CD4-positive, alpha-beta T cell treated with Interferon alpha-2 for 1 hour (primary cell): ENCODE results near the gene DHRSX.
"Not testable (repeated sequence)": the region's sequence is repeated elsewhere in the genome, so short reads cannot be mapped to it uniquely, and the experiment has no call there.

Experiments
- DNase-seq, 2 donors: peaks; one replicate each; pipeline ENCODE4 v3.0.0-alpha.2; 2020 to 2022

Gene DHRSX

GRCh38 chrX:2345562-2345961 lies 155.2 kb downstream of the DHRSX start:
- no peak for DNase-seq

DNA sequence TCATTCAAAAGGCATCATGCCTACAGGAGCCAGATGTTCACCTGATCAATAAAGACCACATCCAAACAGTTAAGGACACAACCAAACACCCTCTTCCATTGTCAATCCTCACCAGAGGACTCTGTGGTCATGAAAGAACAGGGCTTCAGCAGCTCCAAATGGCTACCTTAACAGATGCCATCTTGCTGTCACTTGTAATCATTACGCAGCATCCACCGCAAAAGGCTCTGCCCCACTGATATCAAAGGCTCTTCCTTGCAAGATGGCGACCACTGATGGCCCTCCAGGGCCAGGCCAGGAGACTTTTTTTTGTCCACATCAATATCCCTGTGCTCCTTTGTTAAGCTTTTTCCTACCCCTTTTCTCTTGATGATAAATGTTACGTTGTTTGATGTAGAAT lies 157.4 kb downstream of the DHRSX start:
- no peak for DNase-seq

DNA sequence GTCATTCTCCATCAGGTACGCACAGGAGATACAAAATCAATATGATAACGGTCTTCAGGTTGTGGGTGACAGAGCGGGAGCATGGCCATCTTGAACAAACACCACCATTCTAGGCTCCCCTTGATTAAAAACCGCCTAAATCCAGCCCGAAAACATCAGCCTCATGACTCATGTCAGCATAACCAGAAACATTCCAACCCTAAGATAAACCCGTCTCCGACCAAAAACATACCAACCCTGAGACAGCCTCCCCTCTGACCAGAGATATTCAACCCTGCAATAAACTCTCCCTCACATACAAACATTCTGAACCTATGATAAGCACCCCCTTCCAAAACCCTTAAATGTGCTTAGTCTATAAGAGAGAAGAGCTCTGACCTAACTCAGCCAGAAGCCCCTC lies 157.9 kb downstream of the DHRSX start:
- DNase-seq, result no peak

DNA sequence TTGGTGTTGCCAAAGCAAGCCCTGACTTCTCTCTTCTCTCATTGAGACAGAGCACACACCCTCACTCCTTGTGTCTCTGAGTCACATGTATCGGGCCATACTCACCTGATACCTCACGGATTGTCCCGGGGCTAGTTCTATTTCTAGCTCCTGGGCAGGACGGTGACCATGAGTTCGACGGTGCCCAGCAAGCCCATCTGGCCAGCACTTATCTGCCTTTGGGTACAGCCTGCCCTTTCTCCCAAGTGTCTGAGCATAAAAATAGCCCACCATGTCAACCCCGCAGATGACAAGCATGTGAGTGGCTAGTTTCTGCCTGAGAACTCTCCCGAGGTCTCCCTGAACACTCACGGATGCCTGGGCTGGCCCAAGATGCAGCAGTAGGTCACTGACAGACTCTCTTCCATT lies 158.5 kb downstream of the DHRSX start:
- no peak for DNase-seq

DNA sequence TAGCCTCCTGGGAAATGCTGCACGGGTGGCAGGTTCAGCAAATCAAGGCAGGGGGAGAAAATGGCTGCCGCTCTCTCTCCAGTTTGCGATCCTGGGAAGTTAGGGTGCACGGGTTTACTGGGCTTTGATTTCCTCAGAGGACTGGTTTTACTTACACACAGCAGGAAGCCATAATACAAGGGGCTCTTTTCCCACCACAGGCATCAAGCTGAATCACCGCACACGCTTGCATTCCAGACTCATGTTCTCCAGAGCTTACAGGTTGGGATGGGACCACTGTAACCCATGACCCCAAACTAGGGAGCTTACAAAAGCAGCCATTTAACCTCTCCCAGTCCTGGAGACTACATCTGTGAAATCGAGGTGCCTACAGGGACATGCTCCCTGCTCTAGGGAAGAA lies 159.8 kb downstream of the DHRSX start:
- DNase-seq, result no peak

- no peak for DNase-seq
Observed at GRCh38 chrX:2336181-2336580, 164.6 kb downstream of the DHRSX start.

GRCh38 chrX:2334237-2334636 lies 166.5 kb downstream of the DHRSX start:
- no peak for DNase-seq

- DNase-seq, result no peak
Observed at GRCh38 chrX:2332252-2332651, 168.5 kb downstream of the DHRSX start.

GRCh38 chrX:2330910-2331309 lies 169.9 kb downstream of the DHRSX start:
- DNase-seq, result no peak

DNA sequence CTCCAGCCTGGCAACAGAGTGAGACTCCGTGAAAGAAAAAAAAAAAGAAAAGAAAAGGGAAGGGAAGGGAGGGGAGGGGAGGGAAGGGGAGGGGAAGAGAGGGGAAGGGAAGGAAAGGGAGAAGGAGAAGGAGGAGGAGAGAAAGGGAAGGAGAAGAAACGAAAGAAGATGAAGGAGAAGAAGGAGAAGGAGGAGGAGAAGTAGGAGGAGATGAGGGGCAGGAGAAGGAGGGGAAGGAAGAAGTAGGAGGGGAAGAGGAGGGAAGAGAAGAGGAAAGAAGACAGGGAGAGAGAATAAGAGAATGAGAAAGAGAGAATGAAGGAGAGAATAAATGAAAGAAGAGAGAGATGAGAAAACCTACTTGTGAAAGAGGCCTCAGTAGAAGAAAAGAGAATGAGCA lies 170.3 kb downstream of the DHRSX start:
- no peak for DNase-seq

- DNase-seq, result no peak
Observed at GRCh38 chrX:2327423-2327822, 173.4 kb downstream of the DHRSX start.

DNA sequence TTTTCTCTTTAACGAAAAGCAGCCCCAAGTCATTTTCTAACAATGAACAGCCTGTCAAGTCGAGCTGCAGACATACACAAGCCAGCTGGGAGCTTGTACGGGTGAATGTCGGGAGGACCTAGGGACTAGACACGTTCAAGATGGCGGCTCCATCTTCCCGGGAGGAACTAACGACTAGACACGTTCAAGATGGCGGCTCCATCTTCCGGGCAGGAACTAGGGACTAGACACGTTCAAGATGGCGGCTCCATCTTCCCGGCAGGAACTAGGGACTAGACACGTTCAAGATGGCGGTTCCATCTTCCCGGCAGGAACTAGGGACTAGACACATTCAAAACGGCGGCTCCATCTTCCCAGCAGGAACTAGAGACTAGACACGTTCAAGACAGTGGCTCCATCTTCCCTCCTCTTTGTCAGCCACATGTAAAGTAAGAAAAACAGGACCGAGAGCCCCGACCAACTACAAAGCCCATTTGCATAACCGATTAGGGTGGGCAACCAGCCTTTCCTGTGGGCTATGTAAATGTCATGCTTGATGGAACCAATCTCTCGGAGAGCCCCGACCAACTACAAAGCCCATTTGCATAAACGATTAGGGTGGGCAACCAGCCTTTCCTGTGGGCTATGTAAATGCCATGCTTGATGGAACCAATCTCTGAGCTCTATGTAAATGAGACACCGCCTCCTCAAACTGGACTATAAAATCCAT lies 175.5 kb downstream of the DHRSX start:
- peak; percentile 22 to 78 for DNase-seq

DNA sequence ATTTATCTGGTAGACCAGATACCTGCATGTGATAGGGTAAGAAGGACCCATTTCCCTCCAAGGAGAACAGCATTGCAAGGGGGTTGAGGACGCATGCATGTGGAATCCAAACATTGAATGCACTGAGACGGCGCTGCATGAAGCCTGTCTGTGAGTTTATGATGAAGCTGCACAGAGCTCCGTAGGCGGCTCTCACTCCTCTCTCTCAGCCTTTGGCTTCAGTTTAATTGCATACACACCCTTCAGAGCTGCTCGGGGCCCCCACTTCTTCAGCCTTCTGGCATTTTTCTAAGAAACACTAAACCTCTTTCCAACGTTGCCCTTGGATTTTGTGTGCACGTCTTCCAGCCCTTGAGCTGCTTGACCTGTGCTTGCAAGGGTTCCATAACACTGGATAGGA lies 176.6 kb downstream of the DHRSX start:
- DNase-seq, result no peak

- no peak for DNase-seq
Observed at GRCh38 chrX:2321411-2321810, 179.4 kb downstream of the DHRSX start.

DNA sequence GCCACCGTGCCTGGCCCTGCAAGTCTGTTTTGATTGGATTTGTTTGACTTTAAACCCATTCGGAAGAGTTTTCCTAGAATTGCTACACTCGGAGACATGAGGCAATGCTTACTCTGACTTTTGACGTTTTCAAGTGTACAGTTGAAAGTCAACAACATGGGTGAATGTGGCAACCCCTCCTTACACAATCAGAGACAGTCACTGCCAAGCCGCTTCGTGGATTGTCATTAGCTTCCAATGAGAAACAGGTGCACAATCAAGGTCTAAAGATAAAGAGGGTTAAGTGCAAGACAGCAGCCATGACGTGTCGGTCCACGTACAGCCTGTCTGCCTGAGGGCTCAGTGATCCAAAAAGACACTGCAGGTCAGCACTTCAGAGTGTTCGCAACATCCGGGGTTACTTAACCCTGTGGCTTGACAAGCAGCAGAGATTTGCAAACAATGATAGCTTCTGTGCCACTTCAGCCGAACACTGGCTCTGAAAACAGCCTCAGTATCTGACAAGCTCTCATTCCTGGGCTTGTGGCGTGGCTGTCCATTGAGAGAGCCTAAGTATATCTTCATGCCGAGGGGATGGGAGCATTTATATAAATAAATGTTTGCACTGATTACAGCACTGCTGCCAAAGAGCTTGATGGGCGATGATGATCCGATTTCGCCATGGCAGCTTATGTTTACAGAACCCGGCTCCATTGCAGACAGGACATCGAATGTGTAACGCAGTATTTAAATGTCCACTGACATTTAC lies 180.0 kb downstream of the DHRSX start:
- DNase-seq, result peak in 1 of 2 donors; percentile 29

GRCh38 chrX:2320089-2320488 lies 180.7 kb downstream of the DHRSX start:
- no peak for DNase-seq

GRCh38 chrX:2318371-2318770 lies 182.4 kb downstream of the DHRSX start:
- DNase-seq, result no peak

- no peak for DNase-seq
Observed at GRCh38 chrX:2317527-2318055, 183.2 kb downstream of the DHRSX start.

DNA sequence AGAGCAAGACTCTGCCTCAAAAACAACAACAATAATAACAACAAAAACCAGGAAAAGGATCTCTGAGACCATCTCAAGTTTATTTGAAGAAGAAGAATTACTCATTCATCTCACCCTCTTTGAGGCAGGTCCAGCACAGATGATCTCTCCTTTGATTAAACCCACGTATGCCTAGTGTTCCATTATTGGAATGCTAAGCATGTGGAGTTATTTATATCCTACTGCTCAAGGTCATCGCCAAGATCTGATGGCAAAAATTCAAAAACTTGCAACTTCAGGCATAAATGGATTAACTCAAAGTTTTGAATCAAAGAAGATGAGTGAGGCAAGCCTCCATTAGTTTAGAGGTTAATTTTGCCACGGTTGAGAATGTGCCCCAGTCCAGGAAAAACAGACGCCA lies 184.2 kb downstream of the DHRSX start:
- no peak for DNase-seq

GRCh38 chrX:2315434-2315833 lies 185.3 kb downstream of the DHRSX start:
- DNase-seq, result no peak

DNA sequence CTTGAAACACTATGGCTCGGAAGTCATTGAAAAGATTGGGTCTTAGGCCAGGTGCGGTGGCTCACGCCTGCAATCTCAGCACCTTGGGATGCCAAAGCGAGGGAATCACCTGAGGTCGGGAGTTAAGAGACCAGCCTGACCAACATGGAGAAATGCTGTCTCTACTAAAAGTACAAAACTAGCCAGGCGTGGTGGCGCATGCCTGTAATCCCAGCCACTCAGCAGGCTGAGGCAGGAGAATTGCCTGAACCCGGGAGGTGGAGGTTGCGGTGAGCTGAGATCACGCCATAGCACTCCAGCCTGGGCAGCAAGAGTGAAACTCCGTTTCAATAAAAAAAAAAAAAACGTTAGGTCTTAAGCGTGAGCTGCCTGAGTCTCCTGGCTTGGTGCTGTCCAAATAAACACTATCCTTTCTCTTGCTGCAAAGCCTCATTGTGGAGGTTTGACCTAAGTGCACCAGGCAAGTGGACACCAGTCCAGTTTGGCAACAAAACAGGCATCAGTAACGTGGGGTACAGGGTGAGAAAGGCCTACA lies 185.9 kb downstream of the DHRSX start:
- no peak for DNase-seq

- no peak for DNase-seq
Observed at GRCh38 chrX:2313864-2314640, 186.7 kb downstream of the DHRSX start.

GRCh38 chrX:2312061-2312591 lies 188.7 kb downstream of the DHRSX start:
- not testable (repeated sequence) for DNase-seq
